Right forelimb (tissue), 1 donor: ENCODE measurements around the gene ZNF804B.

ENCODE experiments used
- DNase-seq: peaks from one replicate; pipeline ENCODE4 v3.0.0-alpha.2; 2018

The ZNF804B gene

GRCh38 chr7:89001306-89001705 lies 241.8 kb downstream of the ZNF804B start:
- DNase-seq = no peak

- no peak for DNase-seq
Observed at GRCh38 chr7:89002981-89003956, 243.8 kb downstream of the ZNF804B start.

- DNase-seq = no peak
Observed at GRCh38 chr7:89012016-89012415, 252.5 kb downstream of the ZNF804B start.

GRCh38 chr7:89017695-89018094 lies 258.2 kb downstream of the ZNF804B start:
- no peak for DNase-seq

GRCh38 chr7:89021741-89022140 lies 262.2 kb downstream of the ZNF804B start:
- no peak for DNase-seq

GRCh38 chr7:89023206-89023605 lies 263.7 kb downstream of the ZNF804B start:
- DNase-seq = no peak

- no peak for DNase-seq
Observed at GRCh38 chr7:89023877-89024276, 264.4 kb downstream of the ZNF804B start.

GRCh38 chr7:89027781-89028180 lies 268.3 kb downstream of the ZNF804B start:
- DNase-seq = no peak

GRCh38 chr7:89028319-89028718 lies 268.8 kb downstream of the ZNF804B start:
- no peak for DNase-seq

GRCh38 chr7:89029864-89030263 lies 270.4 kb downstream of the ZNF804B start:
- DNase-seq = no peak

GRCh38 chr7:89041240-89041639 lies 281.7 kb downstream of the ZNF804B start:
- DNase-seq = no peak

- no peak for DNase-seq
Observed at GRCh38 chr7:89042940-89043339, 283.4 kb downstream of the ZNF804B start.

- DNase-seq = no peak
Observed at GRCh38 chr7:89049043-89049442, 289.5 kb downstream of the ZNF804B start.

- no peak for DNase-seq
Observed at GRCh38 chr7:89053130-89053529, 293.6 kb downstream of the ZNF804B start.

- DNase-seq = no peak
Observed at GRCh38 chr7:89054361-89054760, 294.9 kb downstream of the ZNF804B start.

GRCh38 chr7:89060234-89060633 lies 300.7 kb downstream of the ZNF804B start:
- no peak for DNase-seq

GRCh38 chr7:89064831-89065230 lies 305.3 kb downstream of the ZNF804B start:
- DNase-seq = no peak

GRCh38 chr7:89067048-89067447 lies 307.5 kb downstream of the ZNF804B start:
- no peak for DNase-seq

GRCh38 chr7:89072081-89072480 lies 312.6 kb downstream of the ZNF804B start:
- DNase-seq = no peak

GRCh38 chr7:89073776-89074175 lies 314.3 kb downstream of the ZNF804B start:
- DNase-seq = no peak

GRCh38 chr7:89077992-89078391 lies 318.5 kb downstream of the ZNF804B start:
- DNase-seq = no peak

- no peak for DNase-seq
Observed at GRCh38 chr7:89085580-89085979, 326.1 kb downstream of the ZNF804B start.

- DNase-seq = no peak
Observed at GRCh38 chr7:89091550-89091949, 332.1 kb downstream of the ZNF804B start.

- DNase-seq = no peak
Observed at GRCh38 chr7:89094269-89094668, 334.8 kb downstream of the ZNF804B start.

GRCh38 chr7:89103564-89103963 lies 344.1 kb downstream of the ZNF804B start:
- DNase-seq = no peak
